HUES48 (cell line): ENCODE measurements around the gene EXOSC1.
A peak's percentile ranks its signal among the peaks of the same experiment; 100 is the strongest.

ENCODE experiments used
- H3K27ac ChIP-seq: one replicate; pipeline ENCODE4 v1.7.0; 2013; ENCODE audit warnings: low read depth, low read length, inconsistent platforms
- H3K27me3 ChIP-seq: 2 replicates; pipeline ENCODE4 v1.6.1; 2013; ENCODE audit warnings: mild to moderate bottlenecking, low read length; ENCODE audit not compliant: control insufficient read depth, insufficient read depth
- H3K36me3 ChIP-seq: 2 replicates; pipeline ENCODE4 v1.6.1; 2013; ENCODE audit warnings: low read length; ENCODE audit not compliant: control insufficient read depth, insufficient read depth
- H3K4me1 ChIP-seq: 2 replicates; pipeline ENCODE4 v1.6.1; 2013; ENCODE audit warnings: mild to moderate bottlenecking, low read length; ENCODE audit not compliant: control insufficient read depth, insufficient read depth
- H3K4me3 ChIP-seq: 2 replicates; pipeline ENCODE4 v1.5.1; 2013; ENCODE audit warnings: mild to moderate bottlenecking, low read depth, low read length
- H3K9ac ChIP-seq: 2 replicates; pipeline ENCODE4 v1.6.1; 2013; ENCODE audit warnings: mild to moderate bottlenecking, low read depth, low read length, moderate library complexity
- H3K9me3 ChIP-seq: 2 replicates; pipeline ENCODE4 v1.6.1; 2013; ENCODE audit warnings: low read length; ENCODE audit not compliant: control insufficient read depth, insufficient read depth

EXOSC1 gene

DNA sequence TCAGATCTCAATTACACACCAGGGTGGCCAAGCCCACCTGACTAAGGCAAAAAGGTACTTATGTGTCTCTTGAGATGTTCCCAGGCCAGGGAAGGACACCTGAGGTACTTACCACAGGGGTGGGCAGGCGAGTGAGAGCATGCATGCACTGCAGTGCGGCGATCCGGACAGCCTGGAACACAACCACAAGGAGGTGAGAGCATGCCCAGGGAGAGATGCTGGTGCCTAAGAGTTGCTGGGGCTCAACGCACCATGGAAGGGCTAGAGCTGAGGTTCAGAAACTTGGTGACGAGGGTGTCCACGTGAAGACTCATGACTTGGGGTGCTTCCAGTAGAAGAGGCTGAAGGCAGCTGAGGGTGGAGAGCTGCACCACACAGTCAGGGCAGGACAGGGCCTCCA is 13.3 kb upstream of the EXOSC1 start:
- no peak overlapping the region for H3K27ac ChIP-seq
- H3K9me3 ChIP-seq = no peaks in the 10 kb centered on the region
- no peak overlapping the region for H3K9ac ChIP-seq
- peaks cover 94% of the 10 kb centered on the region for H3K36me3 ChIP-seq
- H3K4me1 ChIP-seq = no peaks in the 10 kb centered on the region
- H3K4me3 ChIP-seq = no peak overlapping the region
- no peaks in the 10 kb centered on the region for H3K27me3 ChIP-seq

DNA sequence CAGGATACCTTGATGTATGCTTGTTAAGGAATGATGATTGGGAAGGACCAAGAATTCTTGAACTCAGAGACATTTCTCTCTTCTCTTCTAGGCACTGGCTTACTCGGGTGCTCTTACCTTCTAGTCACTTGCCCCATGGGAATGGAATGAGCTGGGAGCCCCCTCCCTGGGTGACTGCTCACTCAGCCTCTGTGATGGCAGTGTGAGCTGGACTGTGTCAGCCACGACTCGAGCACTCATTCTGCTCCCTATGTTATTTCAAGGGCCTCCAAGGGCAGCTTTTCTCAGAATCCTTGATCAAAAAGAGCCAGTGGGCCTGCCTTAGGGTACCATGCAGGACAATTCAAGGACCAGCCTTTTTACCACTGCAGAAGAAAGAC is 10.9 kb upstream of the EXOSC1 start:
- Histone ChIP-seq H3K27ac (no peak overlapping the region), H3K9me3 (no peaks in the 10 kb centered on the region), H3K27me3 (no peaks in the 10 kb centered on the region), H3K36me3 (peaks cover 93% of the 10 kb centered on the region), H3K4me3 (no peak overlapping the region), H3K4me1 (no peaks in the 10 kb centered on the region), H3K9ac (no peak overlapping the region)

DNA sequence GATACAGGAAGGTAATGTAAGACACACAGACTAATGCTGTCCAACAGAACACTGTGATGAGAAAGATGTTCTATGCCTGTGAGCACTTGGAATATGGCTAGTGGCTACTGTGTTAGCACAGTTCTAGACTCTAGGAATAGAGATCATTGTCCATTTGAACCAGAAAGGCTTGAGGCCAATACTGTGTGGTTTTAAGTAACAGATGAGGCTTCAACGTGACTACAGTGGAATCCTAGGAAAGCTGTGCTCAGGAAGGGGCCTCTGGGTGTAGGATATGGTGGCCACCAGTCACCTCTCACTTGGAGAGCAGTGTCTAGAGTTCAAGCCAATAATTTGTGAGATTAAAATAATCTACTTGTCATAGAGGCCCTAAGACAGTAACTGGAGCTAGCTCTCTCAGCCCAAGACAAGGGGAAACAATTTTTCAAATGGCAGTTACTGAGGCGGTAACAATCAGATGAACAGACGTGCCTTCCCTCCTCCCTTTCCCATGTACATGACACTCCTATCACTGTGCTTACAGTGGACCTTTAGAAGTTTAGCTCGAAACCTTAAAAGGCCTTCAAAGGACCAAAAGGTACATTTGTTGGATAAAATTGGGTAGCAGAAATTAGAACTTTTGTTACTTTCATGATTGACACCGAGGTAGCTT is 10.4 kb upstream of the EXOSC1 start:
- Histone ChIP-seq H3K4me3 (no peak overlapping the region), H3K9me3 (no peaks in the 10 kb centered on the region), H3K27ac (no peak overlapping the region), H3K9ac (no peak overlapping the region), H3K27me3 (no peaks in the 10 kb centered on the region), H3K36me3 (peaks cover 93% of the 10 kb centered on the region), H3K4me1 (no peaks in the 10 kb centered on the region)

DNA sequence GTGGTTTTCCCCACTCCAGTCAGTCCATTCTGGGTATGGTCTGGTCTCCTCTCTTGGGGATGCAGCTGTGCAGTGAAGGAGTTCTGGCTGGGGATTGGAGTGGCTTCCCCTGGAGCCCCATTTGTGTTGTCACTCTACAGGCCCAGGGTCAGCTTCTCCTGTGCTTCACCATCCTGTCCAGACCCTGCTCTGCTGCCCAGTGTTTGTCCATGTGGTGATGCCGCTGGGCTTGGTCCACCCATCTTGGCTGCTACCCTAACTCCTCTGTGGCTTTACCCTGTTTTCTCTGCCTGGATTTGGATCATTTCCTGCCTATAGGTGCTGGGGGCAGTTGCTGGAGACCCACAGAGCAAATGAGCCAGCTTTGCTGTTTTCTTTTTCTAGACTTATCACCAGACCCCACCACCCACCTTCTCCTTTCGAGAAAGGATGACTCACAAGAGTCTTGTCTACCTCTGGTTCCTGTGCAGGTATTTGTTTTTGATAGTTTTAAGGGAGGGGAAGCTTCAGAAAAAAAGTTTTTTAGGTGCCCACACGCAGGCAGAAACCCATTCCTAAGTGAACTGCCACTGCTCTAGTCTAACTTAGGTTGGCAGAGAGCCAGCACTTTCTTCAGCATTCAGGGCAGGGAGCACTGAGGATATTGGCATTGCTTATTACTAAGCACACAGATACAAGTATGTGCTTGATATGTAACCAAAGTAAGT is 8.7 kb upstream of the EXOSC1 start:
- Histone ChIP-seq H3K4me3 (no peak overlapping the region), H3K4me1 (no peaks in the 10 kb centered on the region), H3K9ac (no peak overlapping the region), H3K9me3 (no peaks in the 10 kb centered on the region), H3K27ac (no peak overlapping the region), H3K27me3 (no peaks in the 10 kb centered on the region), H3K36me3 (peaks cover 83% of the 10 kb centered on the region)

DNA sequence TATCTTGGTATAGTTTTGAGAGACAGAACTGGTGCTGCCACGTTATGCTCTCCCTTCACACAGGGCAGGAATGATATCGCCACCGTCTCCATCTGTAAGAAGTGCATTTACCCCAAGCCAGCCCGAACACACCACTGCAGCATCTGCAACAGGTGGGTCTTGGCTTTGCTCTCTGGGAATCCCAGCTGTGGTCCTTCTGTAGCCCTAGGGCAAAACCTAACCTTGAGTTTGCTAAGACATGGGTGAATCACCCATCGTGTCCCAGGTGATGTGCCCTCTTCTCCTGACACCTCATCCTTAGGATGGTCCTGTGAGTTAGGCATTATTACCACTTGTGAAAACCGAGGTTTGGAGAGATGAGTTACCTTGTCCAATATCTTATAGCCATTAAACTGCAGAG is 6.5 kb upstream of the EXOSC1 start:
- Histone ChIP-seq H3K27me3 (no peaks in the 10 kb centered on the region), H3K36me3 (peaks cover 64% of the 10 kb centered on the region), H3K4me1 (no peaks in the 10 kb centered on the region), H3K27ac (no peak overlapping the region), H3K9ac (no peak overlapping the region), H3K9me3 (no peaks in the 10 kb centered on the region), H3K4me3 (no peak overlapping the region)

DNA sequence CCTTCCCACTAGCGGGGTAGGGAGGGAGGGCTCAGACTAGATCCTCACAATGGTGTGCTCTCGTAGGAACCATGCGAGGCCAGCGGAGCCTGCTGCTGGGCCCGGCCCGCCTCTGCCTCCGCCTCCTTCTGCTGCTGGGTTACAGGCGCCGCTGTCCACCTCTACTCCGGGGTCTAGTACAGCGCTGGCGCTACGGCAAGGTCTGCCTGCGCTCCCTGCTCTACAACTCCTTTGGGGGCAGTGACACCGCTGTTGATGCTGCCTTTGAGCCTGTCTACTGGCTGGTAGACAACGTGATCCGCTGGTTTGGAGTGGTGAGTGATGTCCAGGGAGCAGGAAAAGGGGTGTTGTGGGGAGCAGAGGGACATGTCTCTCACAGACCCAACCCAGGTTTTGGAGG is 5.8 kb upstream of the EXOSC1 start:
- Histone ChIP-seq H3K9ac (no peak overlapping the region), H3K4me1 (no peaks in the 10 kb centered on the region; the same call in 1 of the 2 replicates), H3K27ac (no peak overlapping the region), H3K36me3 (peaks cover 57% of the 10 kb centered on the region), H3K27me3 (no peaks in the 10 kb centered on the region), H3K9me3 (no peaks in the 10 kb centered on the region), H3K4me3 (no peak overlapping the region)

DNA sequence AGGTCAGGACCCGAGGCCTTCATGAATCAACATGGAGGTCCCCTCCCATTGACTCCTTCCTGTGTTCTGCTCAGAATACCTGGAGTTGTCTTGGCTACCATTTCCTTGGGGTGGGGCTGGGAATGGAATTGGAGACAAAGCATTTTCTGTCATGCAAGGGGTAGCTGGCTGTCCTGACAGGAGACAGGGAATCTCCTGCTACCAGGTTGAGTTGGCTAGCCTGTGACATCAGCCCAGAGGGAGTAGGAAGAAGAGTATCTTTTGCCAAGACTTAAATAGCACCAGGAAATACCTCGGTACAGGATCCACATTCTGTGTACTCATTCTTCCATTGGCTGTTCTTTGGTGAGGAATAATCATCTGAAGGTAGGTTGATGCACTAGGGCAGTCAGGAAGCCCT is 5.0 kb upstream of the EXOSC1 start:
- Histone ChIP-seq H3K4me1 (no peaks in the 10 kb centered on the region; the same call in 1 of the 2 replicates), H3K4me3 (no peak overlapping the region), H3K27ac (no peak overlapping the region), H3K27me3 (no peaks in the 10 kb centered on the region), H3K9me3 (no peaks in the 10 kb centered on the region), H3K36me3 (peaks cover 49% of the 10 kb centered on the region), H3K9ac (no peak overlapping the region)

DNA sequence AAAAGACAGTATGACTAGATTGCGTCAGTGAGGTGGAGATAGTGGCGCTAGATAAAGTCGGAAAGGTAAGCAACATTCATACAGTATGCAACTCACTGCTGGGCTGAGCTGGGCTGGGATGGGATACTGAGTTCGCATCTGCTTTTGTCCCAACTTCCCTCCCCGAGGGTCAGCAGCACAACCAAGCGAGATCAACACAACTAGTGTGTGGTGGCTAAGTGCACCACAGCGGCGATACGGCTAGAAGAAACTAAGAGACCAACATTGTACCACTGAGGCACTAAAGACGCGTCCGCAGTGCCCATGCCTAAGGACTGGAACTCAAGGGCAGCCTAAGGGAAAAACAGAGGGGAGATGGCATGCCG is 467 bp downstream of the EXOSC1 start:
- Histone ChIP-seq H3K4me3 (peak overlapping the region; percentile 94), H3K27me3 (no peaks in the 10 kb centered on the region), H3K9ac (peak overlapping the region; percentile 67), H3K4me1 (peaks cover 8% of the 10 kb centered on the region), H3K36me3 (peaks cover 33% of the 10 kb centered on the region), H3K9me3 (no peaks in the 10 kb centered on the region), H3K27ac (peak overlapping the region; percentile 71)

DNA sequence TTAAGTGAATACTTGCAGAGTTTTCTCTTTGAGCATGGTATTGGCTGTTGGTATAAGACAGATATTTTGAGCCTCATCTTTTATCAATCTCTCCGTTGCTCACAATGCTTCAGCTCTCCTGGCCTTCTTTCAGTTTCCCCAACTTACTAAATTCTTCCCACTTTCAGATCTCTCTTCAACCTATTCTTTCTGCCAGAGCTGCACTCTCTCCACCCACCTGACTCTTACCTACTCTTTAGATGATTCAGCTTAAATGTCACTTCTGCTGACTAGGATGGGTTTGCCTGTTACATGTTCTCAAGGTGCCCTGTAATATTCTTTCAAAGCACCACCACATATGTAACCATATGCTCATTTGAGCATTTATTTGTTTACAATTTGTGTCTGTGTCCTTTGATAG is 1.6 kb downstream of the EXOSC1 start:
- Histone ChIP-seq H3K36me3 (peaks cover 40% of the 10 kb centered on the region), H3K27ac (no peak overlapping the region), H3K9ac (no peak overlapping the region), H3K9me3 (no peaks in the 10 kb centered on the region), H3K27me3 (no peaks in the 10 kb centered on the region), H3K4me1 (peaks cover 8% of the 10 kb centered on the region), H3K4me3 (peak overlapping the region; percentile 94)

DNA sequence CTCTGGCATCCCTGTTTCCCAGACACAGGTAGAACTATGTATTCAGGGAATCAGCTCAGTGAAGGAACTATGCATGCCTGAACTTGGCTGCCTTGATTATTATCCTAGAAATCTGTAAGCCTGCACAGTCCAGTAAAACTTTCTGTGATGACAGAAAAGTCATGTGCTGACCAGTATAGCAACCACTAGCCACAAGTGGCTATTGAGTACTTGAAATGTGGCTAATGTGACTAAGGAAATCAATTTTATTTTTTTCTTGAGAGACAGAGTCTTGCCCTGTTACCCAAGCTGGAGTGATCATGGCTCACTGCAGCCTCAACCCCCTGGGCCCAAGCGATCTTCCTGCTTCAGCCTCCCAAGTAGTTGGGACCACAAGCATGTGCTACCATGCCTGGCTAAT is 3.5 kb downstream of the EXOSC1 start:
- H3K9ac ChIP-seq = no peak overlapping the region
- peaks cover 57% of the 10 kb centered on the region for H3K36me3 ChIP-seq

DNA sequence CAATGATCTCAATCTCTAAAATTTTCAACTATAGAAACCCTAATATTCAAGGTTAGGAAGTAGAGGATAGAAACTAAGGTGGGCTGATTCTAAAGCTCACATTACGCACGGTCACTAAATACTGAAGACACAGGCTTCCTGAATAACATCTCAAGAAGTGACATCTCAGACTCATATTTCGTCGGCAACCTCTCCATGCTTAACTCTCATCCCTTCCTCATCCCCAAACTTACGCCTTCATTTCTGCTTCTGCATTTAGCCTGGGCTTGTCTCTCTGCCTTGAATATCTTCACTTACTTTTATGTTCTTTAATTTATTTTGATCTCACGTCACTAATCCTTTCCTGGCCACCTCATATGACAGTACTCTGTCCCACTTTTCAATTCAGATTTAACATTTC is 10.6 kb downstream of the EXOSC1 start:
- H3K4me3 ChIP-seq = no peak overlapping the region
- H3K36me3 ChIP-seq = peaks cover 83% of the 10 kb centered on the region
- no peaks in the 10 kb centered on the region for H3K9me3 ChIP-seq
- no peaks in the 10 kb centered on the region for H3K4me1 ChIP-seq
- no peak overlapping the region for H3K27ac ChIP-seq
- no peaks in the 10 kb centered on the region for H3K27me3 ChIP-seq
- no peak overlapping the region for H3K9ac ChIP-seq

More for the DNA sequence above, 3.5 kb downstream of the EXOSC1 start:
- H3K4me3 ChIP-seq = no peak overlapping the region
- H3K9me3 ChIP-seq = no peaks in the 10 kb centered on the region
- H3K27me3 ChIP-seq = no peaks in the 10 kb centered on the region
- peaks cover 8% of the 10 kb centered on the region for H3K4me1 ChIP-seq
- no peak overlapping the region for H3K27ac ChIP-seq
